Measurements from ENCODE around the gene NRIP3. TPM values are rescaled to one million over a fixed set of nuclear protein-coding genes. Genes with fewer than 3 reads are reported as not detected.

Gene NRIP3
- polyA plus RNA-seq, 3 donors, result 0.28 to 4.8 (median 1.0) TPM

- Histone ChIP-seq H3K79me2 (ENCODE audit: insufficient read depth, low read length) (no peaks in the 10 kb centered on the region), H3K4me1 (ENCODE audit: control insufficient read depth in 1 of 2, insufficient read depth in 2 of 2, low read length in 2 of 2) (peaks cover 20% of the 10 kb centered on the region in 2 donors), H3K4me3 (replicated peaks in 1 of 3; ENCODE audit: low read depth in 2 of 3, low read length in 3 of 3) (no peak overlapping the region), H4K20me1 (ENCODE audit: insufficient read depth, low read length) (no peaks in the 10 kb centered on the region), H3K36me3 (replicated peaks in 1 of 2; ENCODE audit: control insufficient read depth in 1 of 2, insufficient read depth in 2 of 2, low read length in 2 of 2) (no peaks in the 10 kb centered on the region), H3K27me3 (ENCODE audit: control insufficient read depth in 2 of 2, insufficient read depth in 2 of 2, low read length in 2 of 2) (peaks cover 3 to 4% of the 10 kb centered on the region in 2 donors), H2AFZ (ENCODE audit: insufficient read depth, low read depth, low read length, poor library complexity, severe bottlenecking) (no peak overlapping the region), H3K4me2 (replicated peaks; ENCODE audit: extremely low read depth, low read length, poor library complexity, severe bottlenecking) (no peak overlapping the region), H3K9me3 (replicated peaks in 1 of 2; ENCODE audit: control insufficient read depth in 1 of 2, insufficient read depth in 1 of 2, low read length in 2 of 2) (no peaks in the 10 kb centered on the region), H3K9ac (ENCODE audit: insufficient read depth, low read length, poor library complexity, severe bottlenecking) (no peak overlapping the region), H3K27ac (ENCODE audit: low read depth in 1 of 2, low read length in 2 of 2) (no peak overlapping the region)
- DNase-seq, result no peak
- peaks cover 21% of the 10 kb centered on the region for H3K4me1 Mint-ChIP-seq
- intact Hi-C loops (cut with micrococcal nuclease), result no loop called here
- no peak for TF ChIP-seq CTCF (IDR thresholded peaks at IDR 0.05)
- 100% methylated on average over 1 of the region's 2 CpGs for WGBS (ENCODE audit: insufficient coverage)
- H3K27me3 Mint-ChIP-seq (ENCODE audit: low read depth in 3 of 3), result peaks cover 5 to 6% (median 5%) of the 10 kb centered on the region in 3 donors
- no peak overlapping the region for H3K27ac Mint-ChIP-seq
- peaks cover 0 to 3% (median 0%) of the 10 kb centered on the region in 7 donors for H3K9me3 Mint-ChIP-seq
- H3K36me3 Mint-ChIP-seq, result peaks cover 0 to under 1% of the 10 kb centered on the region in 2 donors
- no peak overlapping the region for H3K4me3 Mint-ChIP-seq
These were observed 5.8 kb downstream of the NRIP3 start for GRCh38 chr11:8998017-8998416.

- H3K4me1 Mint-ChIP-seq, result peaks cover 17% of the 10 kb centered on the region
- H3K36me3 Mint-ChIP-seq, result no peaks in the 10 kb centered on the region
- Histone ChIP-seq H3K36me3 (replicated peaks in 1 of 2; ENCODE audit: control insufficient read depth in 1 of 2, insufficient read depth in 2 of 2, low read length in 2 of 2) (no peaks in the 10 kb centered on the region), H3K4me1 (ENCODE audit: control insufficient read depth in 1 of 2, insufficient read depth in 2 of 2, low read length in 2 of 2) (peaks cover 14 to 15% of the 10 kb centered on the region in 2 donors), H3K4me2 (replicated peaks; ENCODE audit: extremely low read depth, low read length, poor library complexity, severe bottlenecking) (no peak overlapping the region), H2AFZ (ENCODE audit: insufficient read depth, low read depth, low read length, poor library complexity, severe bottlenecking) (no peak overlapping the region), H3K9me3 (replicated peaks in 1 of 2; ENCODE audit: control insufficient read depth in 1 of 2, insufficient read depth in 1 of 2, low read length in 2 of 2) (no peaks in the 10 kb centered on the region), H3K9ac (ENCODE audit: insufficient read depth, low read length, poor library complexity, severe bottlenecking) (no peak overlapping the region), H3K4me3 (replicated peaks in 1 of 3; ENCODE audit: low read depth in 2 of 3, low read length in 3 of 3) (no peak overlapping the region), H3K79me2 (ENCODE audit: insufficient read depth, low read length) (no peaks in the 10 kb centered on the region), H3K27ac (ENCODE audit: low read depth in 1 of 2, low read length in 2 of 2) (no peak overlapping the region), H3K27me3 (ENCODE audit: control insufficient read depth in 2 of 2, insufficient read depth in 2 of 2, low read length in 2 of 2) (no peaks in the 10 kb centered on the region), H4K20me1 (ENCODE audit: insufficient read depth, low read length) (no peaks in the 10 kb centered on the region)
- no peak overlapping the region for H3K27ac Mint-ChIP-seq
- DNase-seq, result no peak
- no CpG with 5 or more reads among the region's 3 CpGs for WGBS (ENCODE audit: insufficient coverage)
- intact Hi-C loops (cut with micrococcal nuclease), result no loop called here
- no peak for TF ChIP-seq CTCF (IDR thresholded peaks at IDR 0.05)
- H3K4me3 Mint-ChIP-seq, result no peak overlapping the region
- H3K9me3 Mint-ChIP-seq, result no peaks in the 10 kb centered on the region
- peaks cover 0 to 2% (median 0%) of the 10 kb centered on the region in 3 donors for H3K27me3 Mint-ChIP-seq (ENCODE audit: low read depth in 3 of 3)
These were observed 6.3 kb downstream of the NRIP3 start for GRCh38 chr11:8997451-8997850.

Data from CD14-positive monocyte (primary cell).